ENCODE measurements around the gene MAN1A2.

MAN1A2 gene

DNA sequence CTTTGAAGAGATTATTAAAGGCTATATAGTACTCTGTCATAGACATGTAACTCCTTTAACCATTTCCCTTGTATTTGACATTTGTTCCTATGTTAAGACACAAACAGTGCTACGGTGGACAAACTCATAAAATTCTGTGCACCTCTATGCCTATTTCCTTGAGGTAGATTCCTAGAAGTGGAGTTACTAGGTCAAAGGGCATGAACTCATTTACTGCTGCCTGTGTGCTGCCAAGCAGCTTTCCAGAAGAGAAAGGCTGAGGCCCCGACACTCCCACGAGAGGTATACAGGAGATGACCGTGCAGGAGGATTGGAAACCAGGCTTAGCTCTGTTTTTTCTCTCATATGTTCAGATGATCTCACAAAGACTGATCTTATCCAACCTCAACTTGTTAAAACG is 204.2 kb downstream of the MAN1A2 start:
- Histone ChIP-seq H3K9me3 (ENCODE audit: control insufficient read depth, low read length) (no peaks in the 10 kb centered on the region), H3K36me3 (ENCODE audit: control insufficient read depth, insufficient read depth, low read length, severe bottlenecking) (no peaks in the 10 kb centered on the region), H3K4me3 (ENCODE audit: low read length) (no peak overlapping the region), H3K9ac (ENCODE audit: low read length) (no peak overlapping the region), H3K4me1 (ENCODE audit: control insufficient read depth, insufficient read depth, low read length) (peaks cover 9% of the 10 kb centered on the region), H3K27me3 (replicated peaks; ENCODE audit: control insufficient read depth, insufficient read depth, low read length) (peaks cover 5% of the 10 kb centered on the region)
- DNase-seq (ENCODE audit: low read depth) = no peak

DNA sequence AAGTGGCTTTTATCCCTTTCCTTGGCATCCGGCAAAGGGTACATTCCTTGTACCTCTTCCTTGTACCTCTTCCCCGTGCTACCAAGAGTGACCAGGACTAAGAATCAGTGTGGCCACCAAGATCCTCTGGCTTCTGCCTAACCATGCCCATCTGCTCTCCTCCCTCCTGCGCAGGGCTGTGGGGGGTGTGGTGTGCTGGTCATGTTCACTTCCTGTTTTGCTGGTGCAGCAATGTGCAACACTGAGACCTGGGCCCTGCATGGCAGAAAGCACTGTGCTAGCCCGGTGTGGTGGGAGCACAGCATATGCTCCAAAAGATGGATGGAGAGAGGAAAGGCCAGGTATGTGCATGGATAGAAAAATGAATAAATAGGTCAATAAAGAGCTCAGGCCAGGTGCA is 205.3 kb downstream of the MAN1A2 start:
- no peak for DNase-seq (ENCODE audit: low read depth)

DNA sequence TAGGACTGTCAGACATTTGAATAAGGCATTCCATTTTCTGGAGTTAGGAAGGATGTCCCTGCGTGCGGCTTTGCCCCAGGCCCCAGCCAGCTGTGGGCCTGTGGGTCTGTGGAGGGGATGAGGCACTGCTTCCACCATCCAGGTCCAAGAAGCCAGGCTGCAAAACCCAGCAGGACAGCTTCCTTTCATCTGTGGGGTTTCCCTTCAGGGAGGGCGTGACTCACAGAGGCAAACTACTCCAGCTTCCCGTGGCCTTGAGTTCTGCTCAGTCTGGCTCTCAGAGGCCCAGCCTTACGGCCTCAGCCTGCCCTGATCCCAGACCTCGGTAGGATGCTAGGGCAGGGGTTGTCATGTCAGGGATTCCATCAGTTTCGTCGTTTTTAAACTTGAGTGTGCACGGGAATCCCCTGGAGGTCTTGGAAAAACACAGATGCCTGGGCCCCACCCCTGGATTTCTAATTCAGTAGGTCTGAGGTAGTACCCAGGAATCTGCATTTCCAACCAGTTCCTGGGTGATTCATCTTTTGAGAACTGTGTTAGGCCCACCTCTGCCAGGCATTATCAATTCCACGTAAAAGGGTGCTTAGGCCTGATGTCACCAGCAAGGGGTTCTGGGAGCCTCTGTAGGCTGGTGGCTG is 206.3 kb downstream of the MAN1A2 start:
- Histone ChIP-seq H3K9ac (ENCODE audit: low read length) (no peak overlapping the region), H3K4me1 (ENCODE audit: control insufficient read depth, insufficient read depth, low read length) (peaks cover 4% of the 10 kb centered on the region), H3K9me3 (ENCODE audit: control insufficient read depth, low read length) (no peaks in the 10 kb centered on the region), H3K27me3 (replicated peaks; ENCODE audit: control insufficient read depth, insufficient read depth, low read length) (peaks cover 5% of the 10 kb centered on the region), H3K36me3 (ENCODE audit: control insufficient read depth, insufficient read depth, low read length, severe bottlenecking) (no peaks in the 10 kb centered on the region), H3K4me3 (ENCODE audit: low read length) (no peak overlapping the region)
- DNase-seq (ENCODE audit: low read depth) = no peak

More for the DNA sequence above, 205.3 kb downstream of the MAN1A2 start:
- Histone ChIP-seq H3K9me3 (ENCODE audit: control insufficient read depth, low read length) (no peaks in the 10 kb centered on the region), H3K36me3 (ENCODE audit: control insufficient read depth, insufficient read depth, low read length, severe bottlenecking) (no peaks in the 10 kb centered on the region), H3K27me3 (replicated peaks; ENCODE audit: control insufficient read depth, insufficient read depth, low read length) (peaks cover 5% of the 10 kb centered on the region), H3K9ac (ENCODE audit: low read length) (no peak overlapping the region), H3K4me3 (ENCODE audit: low read length) (no peak overlapping the region), H3K4me1 (ENCODE audit: control insufficient read depth, insufficient read depth, low read length) (peaks cover 4% of the 10 kb centered on the region)

DNA sequence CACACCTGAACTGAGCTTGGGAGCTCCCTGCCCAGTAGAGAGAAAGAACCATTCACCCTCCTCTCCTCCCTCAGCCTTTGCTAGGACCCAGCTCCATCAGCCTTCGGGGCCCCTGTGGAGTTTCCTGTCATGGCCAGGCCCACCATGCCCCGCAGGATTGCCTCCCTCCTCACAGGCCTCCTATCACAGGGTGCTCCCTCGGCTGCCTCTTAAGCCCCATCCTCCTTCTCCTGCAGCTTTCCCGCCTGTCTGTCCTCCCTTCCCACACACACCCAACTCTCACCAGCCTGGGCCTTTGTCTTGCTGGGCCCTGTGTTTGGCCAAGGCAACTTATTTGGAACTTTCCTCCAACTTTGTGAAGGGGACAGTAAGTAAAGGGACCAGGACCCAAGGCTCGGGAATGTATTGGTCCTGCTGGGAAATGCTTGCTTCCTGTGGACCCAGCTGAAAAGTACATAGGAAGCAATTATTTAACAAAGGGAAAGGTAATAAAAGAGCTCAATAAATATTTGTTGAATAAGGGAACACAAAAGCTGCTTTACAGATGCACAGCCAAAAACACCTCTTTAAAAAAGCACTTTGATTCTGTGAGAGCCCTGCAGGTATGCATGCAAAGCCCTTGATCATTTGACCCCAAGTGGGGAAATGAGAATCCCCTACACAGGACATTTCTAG is 207.0 kb downstream of the MAN1A2 start:
- no peak for DNase-seq (ENCODE audit: low read depth)
- Histone ChIP-seq H3K4me1 (ENCODE audit: control insufficient read depth, insufficient read depth, low read length) (peaks cover 4% of the 10 kb centered on the region), H3K9ac (ENCODE audit: low read length) (no peak overlapping the region), H3K36me3 (ENCODE audit: control insufficient read depth, insufficient read depth, low read length, severe bottlenecking) (no peaks in the 10 kb centered on the region), H3K27me3 (replicated peaks; ENCODE audit: control insufficient read depth, insufficient read depth, low read length) (peaks cover 5% of the 10 kb centered on the region), H3K9me3 (ENCODE audit: control insufficient read depth, low read length) (no peaks in the 10 kb centered on the region), H3K4me3 (ENCODE audit: low read length) (no peak overlapping the region)

DNA sequence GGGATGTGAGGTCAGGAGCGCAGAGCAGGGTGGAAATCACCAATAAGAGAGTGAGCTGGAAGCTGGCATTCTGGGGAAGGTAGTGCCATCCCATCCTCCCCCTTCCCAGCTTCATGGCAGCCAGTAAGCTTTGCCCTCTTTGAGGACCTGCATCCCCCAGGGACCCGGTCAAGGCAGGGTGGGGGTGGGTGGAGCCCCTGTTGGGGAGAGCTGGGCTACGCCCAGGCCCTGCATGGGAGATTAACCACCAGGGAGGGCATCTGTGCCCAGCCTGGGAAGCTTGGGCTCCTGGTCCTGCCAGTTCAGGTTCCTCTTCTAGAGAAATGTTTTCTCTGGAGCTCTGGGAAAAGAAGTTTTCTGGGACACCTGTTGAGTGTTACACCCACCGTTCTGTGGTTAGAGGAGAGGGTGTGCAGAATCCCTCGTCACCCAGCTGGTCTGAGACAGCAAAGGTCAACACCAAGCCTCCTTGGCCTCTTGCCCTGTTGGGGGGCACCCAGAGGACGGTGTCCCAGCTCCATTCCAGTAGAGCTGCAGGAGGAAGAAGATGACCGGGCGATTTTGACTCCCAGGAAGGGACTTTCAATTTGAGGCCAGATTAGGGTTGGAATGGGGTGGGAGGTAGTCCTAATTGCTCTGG is 208.5 kb downstream of the MAN1A2 start:
- no peaks in the 10 kb centered on the region for H3K4me1 ChIP-seq (ENCODE audit: control insufficient read depth, insufficient read depth, low read length)
- H3K4me3 ChIP-seq (ENCODE audit: low read length) = no peak overlapping the region
- H3K36me3 ChIP-seq (ENCODE audit: control insufficient read depth, insufficient read depth, low read length, severe bottlenecking) = no peaks in the 10 kb centered on the region

DNA sequence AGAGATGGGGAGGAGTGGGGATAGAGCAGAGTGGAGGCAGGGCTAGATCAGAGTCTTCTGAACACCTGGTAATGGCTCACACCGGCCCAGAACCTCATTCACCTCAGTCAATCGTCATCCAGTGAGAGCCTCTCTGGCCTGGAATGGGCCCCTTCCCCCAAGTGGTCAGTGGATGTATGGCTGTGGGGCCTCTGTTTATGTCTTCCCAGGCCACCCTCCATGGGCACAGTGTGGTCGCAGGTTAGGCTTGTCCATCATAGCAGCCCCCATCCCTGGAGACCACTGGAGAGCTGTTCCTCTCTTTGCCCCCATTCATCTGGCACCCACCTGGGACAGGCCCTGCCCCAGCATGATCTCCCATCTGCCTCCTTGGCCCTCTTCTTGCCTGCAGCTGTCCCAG is 209.0 kb downstream of the MAN1A2 start:
- H3K4me3 ChIP-seq (ENCODE audit: low read length) = no peak overlapping the region
- no peak for DNase-seq (ENCODE audit: low read depth)
- H3K4me1 ChIP-seq (ENCODE audit: control insufficient read depth, insufficient read depth, low read length) = no peaks in the 10 kb centered on the region
- H3K36me3 ChIP-seq (ENCODE audit: control insufficient read depth, insufficient read depth, low read length, severe bottlenecking) = no peaks in the 10 kb centered on the region
- peaks cover 9% of the 10 kb centered on the region for H3K27me3 ChIP-seq (replicated peaks; ENCODE audit: control insufficient read depth, insufficient read depth, low read length)
- H3K9me3 ChIP-seq (ENCODE audit: control insufficient read depth, low read length) = no peaks in the 10 kb centered on the region
- H3K9ac ChIP-seq (ENCODE audit: low read length) = no peak overlapping the region

More for the DNA sequence above, 208.5 kb downstream of the MAN1A2 start:
- H3K27me3 ChIP-seq (replicated peaks; ENCODE audit: control insufficient read depth, insufficient read depth, low read length) = peaks cover 5% of the 10 kb centered on the region
- H3K9me3 ChIP-seq (ENCODE audit: control insufficient read depth, low read length) = no peaks in the 10 kb centered on the region
- no peak for DNase-seq (ENCODE audit: low read depth)
- no peak overlapping the region for H3K9ac ChIP-seq (ENCODE audit: low read length)

DNA sequence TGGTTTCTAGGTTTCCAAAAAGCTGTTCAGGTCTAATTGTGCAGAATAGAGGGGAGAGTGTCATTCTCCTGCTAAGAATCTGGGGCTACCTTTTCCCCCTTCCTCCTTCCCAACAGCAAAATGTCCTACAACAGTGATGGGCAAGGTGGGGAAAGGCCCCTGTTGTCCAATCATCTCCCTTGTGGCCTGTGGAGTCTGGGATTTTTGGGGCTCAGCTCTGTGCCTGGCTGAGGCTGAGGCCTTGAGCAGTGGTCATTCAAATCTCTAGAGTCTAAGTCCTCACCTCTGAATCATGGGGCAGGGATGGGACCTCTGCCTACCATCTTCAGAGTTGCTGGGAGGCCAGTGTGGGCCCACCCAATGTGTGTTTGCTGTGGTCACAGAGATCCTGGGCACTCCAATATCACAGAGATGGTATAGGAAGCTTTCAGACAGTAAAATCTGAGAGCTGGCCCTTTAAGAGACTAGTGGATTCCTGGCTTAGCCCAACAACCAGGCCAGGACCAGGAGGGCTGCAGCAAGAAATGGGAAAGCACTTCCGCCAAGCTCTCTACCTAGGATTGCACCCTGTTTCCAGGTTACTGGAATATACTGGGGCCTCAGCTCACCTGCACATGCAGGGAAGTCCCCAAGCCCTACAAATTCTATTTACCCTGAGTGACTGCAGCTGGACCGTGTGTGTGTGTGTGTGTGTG is 210.1 kb downstream of the MAN1A2 start:
- no peak overlapping the region for H3K4me3 ChIP-seq (ENCODE audit: low read length)
- DNase-seq (ENCODE audit: low read depth) = no peak
- no peaks in the 10 kb centered on the region for H3K4me1 ChIP-seq (ENCODE audit: control insufficient read depth, insufficient read depth, low read length)
- H3K36me3 ChIP-seq (ENCODE audit: control insufficient read depth, insufficient read depth, low read length, severe bottlenecking) = no peaks in the 10 kb centered on the region
- H3K9ac ChIP-seq (ENCODE audit: low read length) = no peak overlapping the region
- no peaks in the 10 kb centered on the region for H3K9me3 ChIP-seq (ENCODE audit: control insufficient read depth, low read length)
- H3K27me3 ChIP-seq (replicated peaks; ENCODE audit: control insufficient read depth, insufficient read depth, low read length) = peaks cover 8% of the 10 kb centered on the region

DNA sequence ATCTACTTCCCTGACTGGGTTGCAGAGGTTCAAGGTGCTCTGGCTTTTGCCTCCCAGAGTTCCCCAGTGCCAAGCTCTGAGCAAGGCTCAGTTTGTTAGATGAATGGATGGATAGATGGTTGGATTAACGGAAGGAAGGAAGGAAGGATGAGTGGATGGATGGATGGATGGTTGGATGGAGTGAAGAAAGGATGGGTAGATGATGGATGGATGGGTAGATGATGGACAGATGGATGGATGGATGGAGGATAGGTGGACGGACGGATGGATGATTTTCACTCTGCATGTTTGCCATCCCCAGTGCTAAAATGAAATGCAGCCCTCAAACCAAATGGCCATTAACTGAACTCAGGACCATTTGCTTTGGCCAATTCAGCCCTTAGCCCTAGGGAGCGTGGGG is 211.2 kb downstream of the MAN1A2 start:
- H3K9ac ChIP-seq (ENCODE audit: low read length) = no peak overlapping the region
- no peak for DNase-seq (ENCODE audit: low read depth)
- H3K9me3 ChIP-seq (ENCODE audit: control insufficient read depth, low read length) = no peaks in the 10 kb centered on the region
- no peaks in the 10 kb centered on the region for H3K4me1 ChIP-seq (ENCODE audit: control insufficient read depth, insufficient read depth, low read length)
- peaks cover 8% of the 10 kb centered on the region for H3K27me3 ChIP-seq (replicated peaks; ENCODE audit: control insufficient read depth, insufficient read depth, low read length)
- no peaks in the 10 kb centered on the region for H3K36me3 ChIP-seq (ENCODE audit: control insufficient read depth, insufficient read depth, low read length, severe bottlenecking)
- no peak overlapping the region for H3K4me3 ChIP-seq (ENCODE audit: low read length)
